Measurements from ENCODE around the gene PEDS1. TPM values are rescaled to one million over a fixed set of nuclear protein-coding genes. Genes with fewer than 3 reads are reported as not detected.

PEDS1 gene
- total and polyA plus RNA-seq, 12 donors, result 18.7 to 39.1 (median 29.8) TPM

DNA sequence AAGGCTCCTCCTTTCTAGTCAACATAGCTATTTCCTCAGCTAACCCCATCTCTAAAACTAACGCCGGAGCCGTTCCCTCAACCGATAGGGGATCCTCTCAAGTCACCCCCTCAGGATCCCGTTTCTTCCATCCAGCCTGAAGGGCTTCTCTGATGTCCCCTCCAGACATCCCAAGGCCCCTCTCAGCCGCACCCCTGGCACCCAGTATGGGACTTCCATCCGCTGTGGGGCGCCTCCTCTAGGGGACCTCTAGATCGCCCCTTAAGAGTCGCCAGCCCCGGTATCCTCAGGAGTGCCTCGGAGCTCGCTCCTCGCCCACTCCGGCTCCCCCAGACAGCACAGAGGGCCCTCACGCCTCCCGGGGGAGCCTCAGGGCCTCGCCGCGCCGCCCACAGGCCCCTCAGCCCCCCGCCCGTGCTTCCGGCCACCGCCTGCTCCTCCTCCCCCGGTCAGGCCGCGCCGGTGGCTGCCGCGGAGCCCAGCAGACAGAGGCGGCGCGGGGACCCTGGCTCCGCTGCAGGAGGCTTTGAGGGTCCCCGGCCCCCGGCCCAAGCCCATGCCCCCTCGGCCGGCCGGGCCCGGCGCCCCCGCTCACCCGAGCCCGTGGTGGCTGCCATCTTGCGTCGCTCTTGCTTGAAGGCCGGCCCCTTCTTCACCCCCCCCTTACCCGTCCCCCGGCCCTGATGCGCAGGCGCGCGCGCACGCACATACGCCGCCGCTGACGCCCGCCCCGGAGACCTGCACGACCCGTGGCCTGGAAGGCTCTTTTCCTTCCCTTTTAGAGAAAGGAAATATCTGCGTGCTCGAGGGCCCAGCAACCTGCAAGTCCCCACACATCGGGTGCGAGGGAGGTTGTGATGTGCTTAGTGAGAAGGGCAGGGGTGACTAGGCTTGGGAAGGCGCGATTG is 40.8 kb downstream of the PEDS1 start, which contains the start of gene UBE2V1:
Gene UBE2V1, minus strand, starts transcription at position 639 of the 908 bp plus-strand sequence. Its CDS starts 22 bp downstream, at position 617.
- intact Hi-C loops (cut with DNase I), result no loop called here
- H3K36me3 ChIP-seq (replicated peaks in 1 of 2), result no peaks in the 10 kb centered on the region
- peak; percentile 63 to 94 for TF ChIP-seq POLR2A (IDR thresholded peaks at IDR 0.05)
- TF ChIP-seq, protein P1, sequence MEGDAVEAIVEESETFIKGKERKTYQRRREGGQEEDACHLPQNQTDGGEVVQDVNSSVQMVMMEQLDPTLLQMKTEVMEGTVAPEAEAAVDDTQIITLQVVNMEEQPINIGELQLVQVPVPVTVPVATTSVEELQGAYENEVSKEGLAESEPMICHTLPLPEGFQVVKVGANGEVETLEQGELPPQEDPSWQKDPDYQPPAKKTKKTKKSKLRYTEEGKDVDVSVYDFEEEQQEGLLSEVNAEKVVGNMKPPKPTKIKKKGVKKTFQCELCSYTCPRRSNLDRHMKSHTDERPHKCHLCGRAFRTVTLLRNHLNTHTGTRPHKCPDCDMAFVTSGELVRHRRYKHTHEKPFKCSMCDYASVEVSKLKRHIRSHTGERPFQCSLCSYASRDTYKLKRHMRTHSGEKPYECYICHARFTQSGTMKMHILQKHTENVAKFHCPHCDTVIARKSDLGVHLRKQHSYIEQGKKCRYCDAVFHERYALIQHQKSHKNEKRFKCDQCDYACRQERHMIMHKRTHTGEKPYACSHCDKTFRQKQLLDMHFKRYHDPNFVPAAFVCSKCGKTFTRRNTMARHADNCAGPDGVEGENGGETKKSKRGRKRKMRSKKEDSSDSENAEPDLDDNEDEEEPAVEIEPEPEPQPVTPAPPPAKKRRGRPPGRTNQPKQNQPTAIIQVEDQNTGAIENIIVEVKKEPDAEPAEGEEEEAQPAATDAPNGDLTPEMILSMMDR (IDR thresholded peaks at IDR 0.05), result peak in 1 of 6 experiments; percentile 27
- H3K4me1 ChIP-seq (replicated peaks in 1 of 2), result peaks cover 44 to 67% of the 10 kb centered on the region in 2 donors
- H3K4me3 ChIP-seq, result peak within 1 kb of the TSS; percentile 56 to 94 (median 81)
- H3K27ac ChIP-seq, result peak within 1 kb of the TSS; percentile 78 to 99 (median 98)
- peak; percentile 88 to 95 (median 93) for DNase-seq
- WGBS, 4 donors, result 0 to 1% (median 1%) methylated on average over 16 to 70 of the region's 70 CpGs
- no peaks in the 10 kb centered on the region for H3K27me3 ChIP-seq
- no peaks in the 10 kb centered on the region for H3K9me3 ChIP-seq (replicated peaks in 1 of 3)

GRCh38 chr20:50111829-50112495 is 41.6 kb downstream of the PEDS1 start:
- DNase-seq, result no peak
- peak overlapping the region in 4 of 5 donors; percentile 92 to 99 (median 98) for H3K27ac ChIP-seq
- WGBS, 4 donors, result 6 to 10% (median 9%) methylated on average over 9 of the region's 9 CpGs
- intact Hi-C loops (cut with DNase I), result no loop called here
- no peaks in the 10 kb centered on the region for H3K9me3 ChIP-seq (replicated peaks in 1 of 3)
- no peaks in the 10 kb centered on the region for H3K36me3 ChIP-seq (replicated peaks in 1 of 2)
- H3K27me3 ChIP-seq, result no peaks in the 10 kb centered on the region
- H3K4me3 ChIP-seq, result peak overlapping the region; percentile 56 to 94 (median 81)
- TF ChIP-seq, protein P1 (IDR thresholded peaks at IDR 0.05), result no peak
- TF ChIP-seq POLR2A (IDR thresholded peaks at IDR 0.05), result no peak
- peaks cover 44 to 75% of the 10 kb centered on the region in 2 donors for H3K4me1 ChIP-seq (replicated peaks in 1 of 2)

DNA sequence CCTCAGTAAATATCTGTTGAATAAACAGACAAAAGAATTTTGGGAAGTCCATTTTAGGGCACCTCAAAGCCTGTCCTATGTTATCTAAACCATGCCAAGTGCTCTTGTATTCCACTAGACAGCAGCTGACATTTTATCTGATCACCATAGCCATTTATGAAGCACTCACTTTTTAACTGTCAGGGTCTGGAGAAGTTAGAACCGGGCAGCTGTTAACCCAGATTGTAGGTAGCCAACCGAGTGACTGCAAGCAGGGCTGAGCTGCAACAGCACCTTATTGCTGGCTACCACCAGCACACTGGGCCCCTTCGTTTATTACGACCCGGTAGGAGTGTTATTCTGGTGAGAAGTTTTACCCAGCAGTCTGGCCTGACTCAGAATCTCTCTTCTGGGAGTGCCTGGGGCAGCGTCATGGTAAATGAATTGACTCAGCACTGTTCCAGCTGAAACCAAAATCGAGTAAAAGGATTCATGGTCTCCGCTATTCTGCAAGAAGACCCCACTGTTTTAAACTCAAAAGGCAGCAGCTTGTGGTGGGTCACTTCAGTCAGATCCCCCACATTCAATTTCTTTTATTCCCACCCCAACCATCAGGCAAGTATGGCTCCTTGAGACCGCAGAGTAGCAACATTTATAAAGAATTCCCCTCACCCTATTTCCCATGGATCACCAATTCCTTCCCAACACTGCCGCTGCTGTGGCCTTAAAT is 42.2 kb downstream of the PEDS1 start:
- intact Hi-C loops (cut with DNase I), result no loop called here
- TF ChIP-seq POLR2A (IDR thresholded peaks at IDR 0.05), result peak in 1 of 2 donors; percentile 44
- TF ChIP-seq, protein P1 (IDR thresholded peaks at IDR 0.05), result no peak
- Histone ChIP-seq H3K4me3 (peak overlapping the region in 1 of 4 donors; percentile 94), H3K27me3 (no peaks in the 10 kb centered on the region), H3K36me3 (replicated peaks in 1 of 2) (no peaks in the 10 kb centered on the region), H3K9me3 (replicated peaks in 1 of 3) (no peaks in the 10 kb centered on the region), H3K27ac (peak overlapping the region in 3 of 5 donors; percentile 98 to 99 (median 99)), H3K4me1 (replicated peaks in 1 of 2) (peaks cover 43 to 75% of the 10 kb centered on the region in 2 donors)
- WGBS, 4 donors, result 33 to 43% (median 38%) methylated on average over 10 of the region's 10 CpGs
- DNase-seq, result peak in 5 of 7 donors; percentile 33 to 60 (median 57)
